ENCODE data around the gene EPB41L1. TPM values are rescaled to one million over a fixed set of nuclear protein-coding genes. Genes with fewer than 3 reads are reported as not detected.

EPB41L1 gene
- total and polyA plus RNA-seq, 2 experiments from 2014 or later, result 24.1 to 48.7 TPM

GRCh38 chr20:36251426-36251825 is 96.9 kb downstream of the EPB41L1 start (continued):
- TF ChIP-seq ZNF462 (CRISPR knock-in tag; IDR thresholded peaks at IDR 0.05), result no peak
- no peak for TF ChIP-seq STAT1 (IDR thresholded peaks at IDR 0.05; ENCODE audit: unreplicated experiment)

GRCh38 chr20:36252511-36252910 is 98.0 kb downstream of the EPB41L1 start:
- H3K9me3 Mint-ChIP-seq, result no peaks in the 10 kb centered on the region
- H3K27ac Mint-ChIP-seq, result peak overlapping the region; percentile 20; the same call in 1 of the 2 replicates
- no peak for TF ChIP-seq ZNF331 (CRISPR knock-in tag; IDR thresholded peaks at IDR 0.05; ENCODE audit: low read depth)
- no peak for TF ChIP-seq ZNF462 (CRISPR knock-in tag; IDR thresholded peaks at IDR 0.05)
- TF ChIP-seq CREB1 (CRISPR knock-in tag; IDR thresholded peaks at IDR 0.05; ENCODE audit: low read depth), result no peak
- no peak for TF ChIP-seq CTCF (conservative IDR thresholded peaks at IDR 0.05; ENCODE audit: low read depth in 2 of 2)
- no peak for TF ChIP-seq EZH2 (IDR thresholded peaks at IDR 0.05; ENCODE audit: low read depth, unreplicated experiment)
- no peak for TF ChIP-seq STAT1 (IDR thresholded peaks at IDR 0.05; ENCODE audit: unreplicated experiment)
- TF ChIP-seq JUNB (IDR thresholded peaks at IDR 0.05; ENCODE audit: unreplicated experiment), result no peak
- TF ChIP-seq EZH2phosphoT487 (IDR thresholded peaks at IDR 0.05; ENCODE audit: unreplicated experiment), result no peak

More at GRCh38 chr20:36252511-36252910, 98.0 kb downstream of the EPB41L1 start:
- no peak for ATAC-seq
- no peaks in the 10 kb centered on the region for H3K27me3 ChIP-seq (ENCODE audit: insufficient read depth)
- 0 out of 2 replicates have a peak, but pooled peaks cover 10% of the 10 kb centered on the region for H3K79me2 ChIP-seq (replicated peaks; ENCODE audit: insufficient read depth)
- H2AFZ ChIP-seq, result no peak overlapping the region
- no peaks in the 10 kb centered on the region for H3K4me1 ChIP-seq (ENCODE audit: insufficient read depth)
- DNase-seq (ENCODE audit: low spot score), result no peak
- Mint-ChIP-seq H3K36me3 (ENCODE audit: low read depth) (peaks cover 22% of the 10 kb centered on the region), H3K4me1 (peaks cover 7% of the 10 kb centered on the region), H3K4me3 (no peak overlapping the region), H3K27me3 (ENCODE audit: insufficient read depth, low read depth, poor library complexity) (peaks cover 5% of the 10 kb centered on the region)
- H4K20me1 ChIP-seq (replicated peaks; ENCODE audit: insufficient read depth), result peaks cover 19% of the 10 kb centered on the region
- peaks cover 11% of the 10 kb centered on the region for H3K36me3 ChIP-seq (ENCODE audit: insufficient read depth)
- no peak overlapping the region for H3K27ac ChIP-seq (ENCODE audit: low read depth)
- H3K9me2 ChIP-seq (ENCODE audit: insufficient read depth), result no peaks in the 10 kb centered on the region
- no peaks in the 10 kb centered on the region for H3F3A ChIP-seq (replicated peaks; ENCODE audit: low read depth)
- no peak overlapping the region for H3K4me3 ChIP-seq
- no peak overlapping the region for H3K4me2 ChIP-seq
